Memory B cell (primary cell): ENCODE data around the gene C20orf204.

ENCODE experiments used
- ATAC-seq: fragments of 150-1000 bp; cut with Tn5 transposase; 2 replicates; pipeline ENCODE4 v1.10.0; 2021; ENCODE audit warnings: low read depth, mild to moderate bottlenecking, moderate library complexity
- DNase-seq, 2 donors: peaks; one replicate each; pipeline ENCODE4 v3.0.0; 2022; ENCODE audit warnings: low spot score in 2 of 2
- H3K27ac Mint-ChIP-seq: one replicate; pipeline ENCODE4 v1.8.0; 2022; ENCODE audit warnings: mild to moderate bottlenecking, moderate library complexity, mixed read lengths
- H3K27me3 Mint-ChIP-seq: one replicate; pipeline ENCODE4 v1.8.0; 2022; ENCODE audit warnings: mixed read lengths
- H3K36me3 Mint-ChIP-seq: one replicate; pipeline ENCODE4 v1.8.0; 2022; ENCODE audit warnings: mild to moderate bottlenecking, mixed read lengths
- H3K4me1 Mint-ChIP-seq: one replicate; pipeline ENCODE4 v1.8.0; 2022; ENCODE audit warnings: mixed read lengths
- H3K4me3 Mint-ChIP-seq: one replicate; pipeline ENCODE4 v1.8.0; 2022; ENCODE audit warnings: mild to moderate bottlenecking, moderate library complexity, mixed read lengths
- H3K9me3 Mint-ChIP-seq: one replicate; pipeline ENCODE4 v1.8.0; 2022; ENCODE audit warnings: mixed read lengths

C20orf204 gene

DNA sequence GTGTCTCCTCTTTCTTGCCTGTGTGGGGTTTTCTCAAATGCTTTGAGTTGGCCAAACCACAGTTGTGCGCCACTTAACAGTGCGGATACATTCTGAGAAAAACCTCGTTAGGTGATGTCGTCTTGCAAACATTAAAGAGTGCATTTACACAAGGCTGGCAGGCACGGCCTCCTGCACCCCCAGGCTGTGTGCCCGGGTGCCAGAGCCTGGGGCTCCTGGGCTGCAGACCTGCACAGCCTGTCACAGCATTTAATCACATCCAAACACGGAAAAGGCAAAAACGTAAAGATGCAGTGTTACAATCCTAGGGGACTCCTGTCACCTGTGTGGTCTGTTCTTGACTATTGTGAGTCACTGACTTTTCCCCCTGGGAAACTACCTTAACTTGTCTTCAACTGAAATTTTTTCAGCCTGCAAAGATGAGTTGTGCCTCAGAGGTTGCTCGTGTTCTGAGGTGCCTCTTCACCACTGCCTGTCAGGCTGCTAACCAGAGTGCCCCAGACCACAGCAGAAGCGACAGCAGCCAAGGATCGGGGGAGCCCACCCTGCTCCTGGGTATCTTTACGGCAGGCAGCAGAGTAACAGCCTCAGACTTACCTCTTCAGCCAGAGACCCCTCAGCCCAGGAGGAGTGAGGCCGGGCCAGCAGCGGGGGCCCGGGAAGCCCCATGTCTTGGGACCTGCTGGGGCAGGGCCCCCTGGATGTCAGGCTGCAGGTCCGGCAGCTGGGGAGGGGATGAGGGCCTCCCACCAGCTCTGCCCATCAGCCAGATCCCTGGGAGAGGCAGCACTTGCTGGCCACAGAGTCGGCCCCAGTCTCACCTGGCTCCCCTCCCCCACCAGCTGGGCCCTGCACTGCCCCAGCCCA lies 683 bp upstream of the C20orf204 start:
- Mint-ChIP-seq H3K27me3 (no peaks in the 10 kb centered on the region), H3K4me1 (peaks cover 2% of the 10 kb centered on the region), H3K27ac (no peak overlapping the region), H3K4me3 (no peak overlapping the region), H3K36me3 (peaks cover 9% of the 10 kb centered on the region), H3K9me3 (no peaks in the 10 kb centered on the region)
- DNase-seq, result no peak
- ATAC-seq, result no peak

DNA sequence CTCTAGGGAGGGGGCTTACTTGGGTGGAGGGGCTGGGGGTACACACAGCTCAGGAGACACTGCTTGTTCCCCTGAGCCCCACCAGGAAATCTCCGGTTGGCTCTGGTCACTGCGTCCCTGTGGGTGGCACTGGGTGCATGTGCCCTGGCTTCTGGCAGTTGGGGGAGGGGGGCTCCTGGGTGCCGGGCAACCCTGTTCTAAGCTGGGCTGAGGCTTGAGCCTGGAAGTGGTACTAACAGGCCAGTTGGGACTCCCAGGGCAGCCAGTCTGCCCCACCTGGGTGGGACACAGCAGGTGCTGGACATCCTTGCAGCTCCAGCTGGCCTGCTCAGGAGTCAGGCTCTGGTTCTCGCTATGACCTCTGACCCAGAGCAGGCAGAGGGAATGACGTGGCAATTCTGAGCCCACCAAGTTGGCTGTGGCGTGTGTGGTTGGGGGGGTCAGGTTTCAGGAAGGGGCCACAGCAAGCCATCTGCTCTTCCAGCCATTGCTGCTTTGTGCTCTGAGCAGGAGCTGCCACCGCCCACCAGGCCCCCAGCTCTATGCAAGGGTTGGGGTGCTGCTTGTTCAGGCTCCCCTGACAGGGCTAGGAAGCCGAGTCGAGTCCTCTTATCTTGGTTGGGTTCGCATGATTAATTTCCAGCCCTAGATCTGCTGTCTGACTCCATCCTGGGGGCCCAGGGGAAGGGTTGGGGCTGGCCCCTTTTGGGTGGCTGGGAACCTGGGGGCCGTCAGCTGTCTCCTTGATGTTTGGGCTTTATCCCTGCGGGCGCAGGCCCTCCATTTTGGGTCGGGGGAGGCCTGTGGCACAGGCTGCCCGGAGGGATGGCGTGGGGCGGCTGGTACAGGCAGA lies 590 bp downstream of the C20orf204 start:
- Mint-ChIP-seq H3K4me3 (no peak overlapping the region), H3K4me1 (peaks cover 2% of the 10 kb centered on the region), H3K9me3 (no peaks in the 10 kb centered on the region), H3K27me3 (no peaks in the 10 kb centered on the region), H3K27ac (no peak overlapping the region), H3K36me3 (peaks cover 2% of the 10 kb centered on the region)
- DNase-seq, result no peak
- ATAC-seq, result no peak

DNA sequence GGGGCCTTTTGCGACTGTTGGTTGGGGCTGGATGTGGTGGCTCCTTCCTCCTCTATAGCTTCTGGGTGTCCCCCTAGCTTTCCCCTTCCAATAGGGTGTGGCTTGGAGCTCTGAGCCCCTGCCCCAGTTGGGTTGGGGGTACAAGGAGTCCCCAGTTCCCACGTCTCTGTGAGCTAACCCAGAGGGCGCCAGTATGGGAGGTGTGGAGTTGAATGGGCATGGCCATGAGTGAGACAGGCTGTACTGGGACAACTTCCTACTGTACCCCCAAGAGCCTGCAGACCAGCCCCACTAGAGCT lies 1.2 kb downstream of the C20orf204 start:
- Mint-ChIP-seq H3K4me1 (peaks cover 4% of the 10 kb centered on the region), H3K27me3 (no peaks in the 10 kb centered on the region), H3K9me3 (no peaks in the 10 kb centered on the region), H3K27ac (no peak overlapping the region), H3K36me3 (peaks cover 2% of the 10 kb centered on the region), H3K4me3 (no peak overlapping the region)
- ATAC-seq, result no peak
- DNase-seq, result no peak

DNA sequence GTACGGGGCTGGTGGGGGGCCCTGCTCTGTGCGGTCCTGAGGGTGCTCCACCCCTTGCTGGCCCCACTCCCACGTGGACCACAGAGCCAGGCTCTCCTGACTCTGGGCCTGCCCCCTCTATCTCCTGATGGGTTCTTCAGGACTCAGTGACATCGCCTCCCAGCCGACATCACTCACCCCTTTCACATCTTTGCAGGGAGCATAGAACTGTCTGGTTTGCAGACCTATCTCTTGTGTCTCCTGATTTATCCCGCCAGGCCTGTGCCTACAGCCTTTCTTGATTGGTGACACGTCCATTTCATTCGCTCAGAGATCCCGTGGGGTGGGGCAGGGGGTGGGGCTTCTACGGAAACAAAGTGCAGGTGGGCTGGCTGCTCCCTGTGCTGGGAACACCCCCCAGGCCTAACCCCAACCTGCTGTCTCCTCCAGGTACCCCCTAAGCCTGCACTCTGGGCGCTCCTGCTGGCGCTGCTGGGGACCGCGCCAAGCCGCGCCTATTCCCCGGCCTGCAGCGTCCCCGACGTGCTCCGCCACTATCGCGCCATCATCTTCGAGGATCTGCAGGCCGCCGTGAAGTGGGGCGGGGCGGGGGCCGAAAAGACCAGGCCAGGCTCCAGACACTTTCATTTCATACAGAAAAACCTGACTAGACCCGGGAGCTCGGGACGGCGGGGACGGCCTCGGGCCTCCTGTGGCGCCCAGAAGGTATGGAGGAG lies 1.7 kb downstream of the C20orf204 start:
- Mint-ChIP-seq H3K27me3 (no peaks in the 10 kb centered on the region), H3K36me3 (peaks cover under 1% of the 10 kb centered on the region), H3K4me1 (peaks cover 5% of the 10 kb centered on the region), H3K27ac (no peak overlapping the region), H3K9me3 (no peaks in the 10 kb centered on the region), H3K4me3 (peak overlapping the region; percentile 68)
- peak in 1 of 2 donors; percentile 39 for DNase-seq
- ATAC-seq, result no peak

DNA sequence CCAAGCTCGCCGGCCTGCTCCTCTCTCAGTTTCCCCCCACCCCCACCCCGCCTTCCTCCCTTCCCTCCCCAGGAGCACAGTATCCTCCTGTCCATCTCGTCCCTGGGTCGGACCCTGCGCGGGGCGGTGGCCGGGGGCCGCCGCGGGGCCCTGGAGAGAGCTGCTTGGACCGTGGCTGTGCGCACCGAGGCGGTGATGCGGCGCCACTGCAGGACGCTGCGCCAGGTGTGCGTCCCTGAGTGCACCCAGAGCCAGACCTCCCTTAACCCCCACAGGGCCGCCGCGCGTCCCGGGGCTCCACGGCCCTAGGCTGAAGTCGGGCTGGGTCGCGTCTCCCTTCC lies 2.2 kb downstream of the C20orf204 start:
- Mint-ChIP-seq H3K27me3 (no peaks in the 10 kb centered on the region), H3K9me3 (no peaks in the 10 kb centered on the region), H3K4me1 (peaks cover 5% of the 10 kb centered on the region), H3K36me3 (no peaks in the 10 kb centered on the region), H3K27ac (no peak overlapping the region), H3K4me3 (peak overlapping the region; percentile 79)
- peak; percentile 31 for ATAC-seq
- DNase-seq, result no peak

DNA sequence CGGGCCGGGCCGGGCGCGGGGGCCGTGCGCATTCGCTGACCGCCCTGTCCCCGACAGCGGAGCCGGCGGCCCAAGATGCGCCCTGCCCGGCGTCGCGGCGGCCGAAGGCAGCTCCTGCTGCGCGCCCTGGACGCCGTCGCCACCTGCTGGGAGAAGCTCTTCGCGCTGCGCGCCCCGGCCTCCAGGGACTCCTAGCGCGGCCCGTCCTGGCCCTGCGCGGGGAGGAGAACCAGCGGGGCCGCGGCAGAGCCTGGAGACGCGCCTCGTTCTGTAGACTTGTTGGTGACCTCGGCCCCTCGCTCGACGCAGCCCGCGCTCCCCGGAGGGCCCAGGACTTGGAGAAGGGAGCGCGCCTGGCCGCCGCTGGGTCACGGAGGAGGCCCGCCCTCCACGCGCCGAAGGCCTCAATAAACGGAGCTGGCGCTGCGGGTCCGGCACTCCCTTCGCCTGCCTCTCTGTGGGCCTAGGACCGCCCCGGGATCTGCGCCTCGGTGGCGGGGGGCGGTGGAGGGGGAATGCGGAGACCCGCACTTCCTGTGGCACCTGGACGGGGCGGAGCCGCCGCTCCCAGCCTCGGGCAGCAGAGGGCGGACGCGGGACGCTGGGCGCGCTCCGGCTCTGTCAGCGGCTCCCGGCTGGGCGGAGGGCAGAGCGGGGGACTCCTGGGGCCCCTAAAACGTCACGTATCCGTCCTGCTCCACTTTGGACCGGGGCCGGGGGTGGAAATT lies 2.7 kb downstream of the C20orf204 start:
- no peak overlapping the region for H3K27ac Mint-ChIP-seq
- H3K4me3 Mint-ChIP-seq, result peak overlapping the region; percentile 79
- H3K4me1 Mint-ChIP-seq, result peaks cover 5% of the 10 kb centered on the region
- H3K27me3 Mint-ChIP-seq, result no peaks in the 10 kb centered on the region
- H3K36me3 Mint-ChIP-seq, result no peaks in the 10 kb centered on the region
- no peaks in the 10 kb centered on the region for H3K9me3 Mint-ChIP-seq
- ATAC-seq, result peak; percentile 81
- DNase-seq, result peak; percentile 73 to 80

DNA sequence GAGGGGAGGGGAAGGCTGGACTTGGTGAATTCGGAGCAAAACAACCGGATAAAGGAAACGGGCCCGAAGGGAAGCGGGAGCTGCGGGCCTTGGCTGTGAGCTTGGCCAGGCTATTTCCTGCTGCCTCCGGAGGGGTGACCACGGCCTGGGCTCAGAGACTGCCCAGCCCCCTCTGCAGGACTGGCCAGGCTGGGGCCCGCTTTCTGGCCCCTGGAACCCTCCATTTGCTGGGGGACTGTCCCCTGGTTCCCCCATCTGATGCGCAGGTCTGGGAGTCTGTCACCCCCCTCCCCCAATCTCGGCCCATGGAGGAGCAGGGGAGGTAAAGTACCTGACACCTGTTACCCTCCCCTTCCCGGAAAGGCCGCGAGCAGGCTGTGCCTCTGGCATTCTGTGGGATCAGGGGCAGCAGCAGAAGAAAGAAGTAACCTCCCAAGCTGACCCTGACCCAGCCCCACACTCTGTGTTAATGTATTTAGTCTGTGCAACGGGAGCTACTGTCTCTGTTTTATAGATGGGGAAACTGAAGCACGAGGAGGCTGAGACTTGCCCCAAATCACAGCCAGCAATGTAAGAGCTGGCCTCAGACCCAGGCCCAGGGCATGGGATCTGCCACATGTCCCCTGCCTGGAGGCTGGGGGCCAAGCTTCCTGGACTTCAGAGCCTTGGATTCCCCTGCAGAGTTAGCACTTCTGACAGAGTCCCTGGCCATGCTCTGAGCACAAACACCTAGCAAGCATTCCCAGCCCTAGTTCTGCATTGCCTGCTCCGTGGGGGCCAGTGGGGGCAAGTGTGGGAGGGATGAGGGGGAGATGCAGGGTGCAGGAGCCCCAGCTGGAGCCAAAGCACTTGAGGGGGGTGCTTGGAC lies 3.5 kb downstream of the C20orf204 start:
- peak overlapping the region; percentile 79 for H3K4me3 Mint-ChIP-seq
- no peaks in the 10 kb centered on the region for H3K27me3 Mint-ChIP-seq
- no peak overlapping the region for H3K27ac Mint-ChIP-seq
- H3K36me3 Mint-ChIP-seq, result no peaks in the 10 kb centered on the region
- no peak for DNase-seq
- H3K4me1 Mint-ChIP-seq, result peaks cover 5% of the 10 kb centered on the region
- no peak for ATAC-seq
- H3K9me3 Mint-ChIP-seq, result no peaks in the 10 kb centered on the region

DNA sequence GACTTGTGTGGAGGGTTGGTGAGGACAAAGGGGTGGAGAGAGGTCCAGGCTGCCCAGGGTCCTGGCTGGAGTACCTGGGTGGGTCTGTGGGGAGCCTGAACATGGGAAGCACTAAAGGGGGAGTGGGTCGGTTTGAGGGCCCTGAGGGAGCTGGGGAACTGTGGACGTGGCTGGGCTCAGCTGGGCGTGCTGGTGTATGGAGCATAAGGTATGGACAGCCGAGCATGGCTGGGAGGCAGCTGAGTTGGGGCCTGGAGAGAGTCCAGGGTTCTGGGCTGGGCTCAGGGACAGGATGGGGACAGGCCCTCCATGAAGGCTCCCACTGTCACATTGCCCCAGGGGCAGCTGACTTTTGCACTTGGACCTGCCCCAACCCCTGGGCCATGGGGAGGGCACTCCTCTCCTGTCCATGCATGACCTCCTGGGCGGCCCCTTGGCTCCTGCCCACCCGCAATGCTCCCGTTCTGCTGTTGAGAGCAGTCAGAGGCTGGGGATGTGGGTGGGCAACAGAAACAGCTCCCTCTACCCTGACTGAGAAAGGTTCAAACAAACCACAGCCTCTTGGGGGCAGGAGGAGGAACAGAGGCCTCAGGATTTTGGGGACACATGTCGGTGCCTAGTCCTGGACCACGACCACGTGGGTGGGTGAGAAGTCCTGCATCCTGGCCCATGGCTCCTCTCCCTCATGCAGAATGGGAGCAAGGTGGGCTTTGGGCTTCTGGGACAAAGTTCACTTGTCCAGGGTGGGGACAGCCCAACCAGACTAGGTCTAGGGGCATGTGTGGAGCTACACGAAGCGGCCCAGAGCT lies 4.5 kb downstream of the C20orf204 start:
- Mint-ChIP-seq H3K4me1 (peaks cover 5% of the 10 kb centered on the region), H3K4me3 (no peak overlapping the region), H3K9me3 (no peaks in the 10 kb centered on the region), H3K36me3 (no peaks in the 10 kb centered on the region), H3K27me3 (peaks cover 5% of the 10 kb centered on the region), H3K27ac (no peak overlapping the region)
- ATAC-seq, result no peak
- DNase-seq, result no peak

DNA sequence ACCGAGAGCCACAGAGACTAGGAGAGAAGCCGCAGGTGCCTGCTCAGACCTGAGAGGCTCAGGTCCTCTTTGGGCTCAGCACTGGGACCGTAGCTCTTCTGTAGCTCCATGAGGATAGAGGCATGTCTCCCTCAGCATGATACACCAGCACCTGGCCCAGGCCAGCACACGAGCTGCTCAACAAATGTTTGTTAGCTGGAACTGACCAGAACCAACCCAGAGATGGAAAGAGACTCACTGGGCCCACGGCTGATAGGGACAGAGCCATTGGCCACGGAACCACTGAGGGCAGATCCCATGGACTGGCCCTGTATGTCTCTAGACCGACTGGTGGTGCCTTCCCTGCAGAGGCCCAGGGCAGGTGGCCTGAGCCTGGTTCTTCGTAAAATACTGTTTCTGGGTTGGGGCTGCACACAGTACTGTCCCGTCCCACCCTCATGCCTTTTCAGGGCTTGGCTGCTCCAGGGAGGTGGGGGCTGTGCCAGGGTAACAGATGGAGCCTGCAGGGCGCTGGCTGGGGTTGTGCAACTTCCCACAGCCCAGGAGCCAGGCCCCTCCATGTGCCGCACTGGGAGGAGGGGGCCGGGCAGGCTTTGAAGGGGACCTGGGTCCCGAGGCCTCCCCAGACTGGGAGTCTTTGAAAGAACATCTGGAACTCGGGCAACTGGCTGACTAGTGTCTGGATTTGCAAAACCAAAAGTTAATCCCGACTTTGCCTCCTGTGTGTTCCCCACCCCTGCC lies 5.2 kb downstream of the C20orf204 start:
- H3K4me1 Mint-ChIP-seq, result peaks cover 5% of the 10 kb centered on the region
- peaks cover 10% of the 10 kb centered on the region for H3K27me3 Mint-ChIP-seq
- no peak overlapping the region for H3K27ac Mint-ChIP-seq
- no peaks in the 10 kb centered on the region for H3K36me3 Mint-ChIP-seq
- DNase-seq (peak in 1 of 2 donors; percentile 19), ATAC-seq (no peak)
- H3K4me3 Mint-ChIP-seq, result peak overlapping the region; percentile 83
- H3K9me3 Mint-ChIP-seq, result no peaks in the 10 kb centered on the region

DNA sequence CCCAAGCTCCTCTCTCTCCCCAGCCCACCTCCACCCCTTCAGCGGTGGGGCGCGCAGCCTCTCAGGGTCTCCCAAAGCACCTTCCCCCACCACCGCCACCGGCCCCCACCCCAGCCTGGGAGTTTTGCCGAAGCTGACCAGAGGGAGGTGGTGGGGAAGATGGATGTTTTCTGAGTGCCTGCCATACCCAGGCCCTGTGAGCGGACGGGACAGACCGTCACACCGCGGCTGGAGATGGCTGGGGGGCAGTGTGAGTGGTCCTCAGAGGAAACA lies 5.7 kb downstream of the C20orf204 start:
- Mint-ChIP-seq H3K4me3 (peak overlapping the region; percentile 83), H3K9me3 (no peaks in the 10 kb centered on the region), H3K27ac (no peak overlapping the region), H3K4me1 (peaks cover 5% of the 10 kb centered on the region), H3K36me3 (no peaks in the 10 kb centered on the region), H3K27me3 (peaks cover 14% of the 10 kb centered on the region)
- no peak for DNase-seq
- ATAC-seq, result no peak

DNA sequence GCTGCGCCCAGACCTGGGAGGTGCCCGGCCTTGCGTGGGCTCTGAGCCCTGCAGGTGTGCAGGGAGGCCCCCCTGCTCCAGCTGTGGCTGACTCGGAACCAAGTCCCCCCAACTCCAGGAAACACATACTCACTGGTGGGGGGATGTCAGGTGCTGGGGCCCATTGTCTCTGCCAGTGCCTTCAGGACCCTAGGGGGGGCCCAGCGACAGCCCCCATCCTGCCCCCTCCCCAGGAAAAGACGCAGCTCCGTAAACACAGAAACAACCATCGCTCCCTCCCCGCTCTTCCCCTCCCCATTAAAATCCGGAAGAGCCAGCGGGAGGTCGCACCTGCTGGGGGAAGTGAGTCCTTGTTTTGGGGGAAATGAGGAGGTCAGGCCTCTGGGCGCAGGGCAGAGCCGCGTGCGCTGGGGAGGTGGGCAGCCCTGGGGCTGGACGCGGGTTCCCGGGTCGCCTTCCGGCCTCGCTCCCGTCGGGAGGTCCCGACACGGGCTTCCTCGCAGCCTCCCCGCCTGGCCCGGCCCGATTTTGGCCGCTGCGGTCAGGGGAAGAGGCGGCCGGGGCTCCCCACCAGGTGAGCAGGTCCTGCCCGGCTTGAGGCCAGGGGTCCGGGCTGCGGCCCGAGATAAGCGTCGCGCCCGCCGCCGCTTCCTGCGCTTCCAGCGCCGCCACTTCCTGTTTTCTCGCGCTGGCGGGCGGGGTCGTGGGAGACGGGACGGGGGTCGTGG lies 6.2 kb downstream of the C20orf204 start:
- H3K36me3 Mint-ChIP-seq, result no peaks in the 10 kb centered on the region
- H3K4me3 Mint-ChIP-seq, result peak overlapping the region; percentile 83
- ATAC-seq, result no peak
- peaks cover 5% of the 10 kb centered on the region for H3K4me1 Mint-ChIP-seq
- H3K27ac Mint-ChIP-seq, result no peak overlapping the region
- H3K9me3 Mint-ChIP-seq, result no peaks in the 10 kb centered on the region
- peaks cover 17% of the 10 kb centered on the region for H3K27me3 Mint-ChIP-seq
- no peak for DNase-seq

DNA sequence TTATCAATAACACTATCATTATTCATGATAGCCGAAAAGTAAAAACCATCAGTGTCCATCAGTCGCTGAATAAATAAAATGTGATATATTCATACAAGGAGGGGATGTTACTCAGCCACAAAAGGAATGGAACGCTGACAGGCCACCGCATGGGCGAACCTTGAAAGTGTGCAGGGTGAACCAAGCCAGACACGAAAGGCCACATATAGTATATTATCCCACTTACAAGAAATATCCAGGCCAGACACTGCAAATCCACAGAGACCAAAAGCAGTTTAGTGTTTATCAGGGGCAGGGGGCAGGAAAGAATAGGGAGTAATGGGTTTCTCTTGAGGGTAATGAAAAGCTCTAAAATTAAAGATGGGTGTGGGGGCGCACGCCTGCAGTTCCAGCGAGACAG lies 7.8 kb downstream of the C20orf204 start:
- Mint-ChIP-seq H3K9me3 (no peaks in the 10 kb centered on the region), H3K27ac (no peak overlapping the region), H3K4me3 (no peak overlapping the region), H3K36me3 (no peaks in the 10 kb centered on the region), H3K4me1 (peaks cover 3% of the 10 kb centered on the region), H3K27me3 (peaks cover 22% of the 10 kb centered on the region)
- ATAC-seq (no peak), DNase-seq (no peak)
